ENCODE results near the gene ADAM8.

- TF ChIP-seq CTCF (conservative IDR thresholded peaks at IDR 0.05; ENCODE audit: low read length) (no peak), EZH2phosphoT487 (IDR thresholded peaks at IDR 0.05; ENCODE audit: borderline replicate concordance, low read depth, low read length) (no peak)
Measured at GRCh38 chr10:133273534-133274143, 3.0 kb downstream of the ADAM8 start.

Measured in OCI-LY7 (cell line).